ENCODE data around the gene C17orf107. TPM values are rescaled to one million over a fixed set of nuclear protein-coding genes. Genes with fewer than 3 reads are reported as not detected.
A peak's percentile ranks its signal among the peaks of the same experiment; 100 is the strongest.

C17orf107 gene
- total and polyA plus RNA-seq, 7 donors, result 0.01 to 0.30 (median 0.10) TPM; not detected in 2

DNA sequence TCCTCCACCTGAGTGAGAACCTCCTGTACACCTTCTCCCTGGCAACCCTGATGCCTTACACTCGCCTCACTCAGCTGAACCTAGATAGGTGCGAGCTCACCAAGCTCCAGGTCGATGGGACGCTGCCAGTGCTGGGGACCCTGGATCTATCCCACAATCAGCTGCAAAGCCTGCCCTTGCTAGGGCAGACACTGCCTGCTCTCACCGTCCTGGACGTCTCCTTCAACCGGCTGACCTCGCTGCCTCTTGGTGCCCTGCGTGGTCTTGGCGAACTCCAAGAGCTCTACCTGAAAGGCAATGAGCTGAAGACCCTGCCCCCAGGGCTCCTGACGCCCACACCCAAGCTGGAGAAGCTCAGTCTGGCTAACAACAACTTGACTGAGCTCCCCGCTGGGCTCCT lies 33.4 kb downstream of the C17orf107 start:
- Histone ChIP-seq H3K27me3 (ENCODE audit: insufficient read depth in 3 of 3, low read length in 2 of 3) (no peaks in the 10 kb centered on the region), H3K4me3 (no peak overlapping the region), H3K9me3 (no peaks in the 10 kb centered on the region), H3K27ac (no peak overlapping the region), H3K4me1 (peaks cover 24% of the 10 kb centered on the region), H3K36me3 (ENCODE audit: insufficient read depth in 1 of 2, low read depth in 1 of 2) (peaks cover 0 to 41% of the 10 kb centered on the region in 2 donors)
- DNase-seq (peak in 1 of 2 donors; percentile 42), ATAC-seq (no peak)
- intact Hi-C loops (cut with DNase I), result no loop called here
- TF ChIP-seq, protein P1, sequence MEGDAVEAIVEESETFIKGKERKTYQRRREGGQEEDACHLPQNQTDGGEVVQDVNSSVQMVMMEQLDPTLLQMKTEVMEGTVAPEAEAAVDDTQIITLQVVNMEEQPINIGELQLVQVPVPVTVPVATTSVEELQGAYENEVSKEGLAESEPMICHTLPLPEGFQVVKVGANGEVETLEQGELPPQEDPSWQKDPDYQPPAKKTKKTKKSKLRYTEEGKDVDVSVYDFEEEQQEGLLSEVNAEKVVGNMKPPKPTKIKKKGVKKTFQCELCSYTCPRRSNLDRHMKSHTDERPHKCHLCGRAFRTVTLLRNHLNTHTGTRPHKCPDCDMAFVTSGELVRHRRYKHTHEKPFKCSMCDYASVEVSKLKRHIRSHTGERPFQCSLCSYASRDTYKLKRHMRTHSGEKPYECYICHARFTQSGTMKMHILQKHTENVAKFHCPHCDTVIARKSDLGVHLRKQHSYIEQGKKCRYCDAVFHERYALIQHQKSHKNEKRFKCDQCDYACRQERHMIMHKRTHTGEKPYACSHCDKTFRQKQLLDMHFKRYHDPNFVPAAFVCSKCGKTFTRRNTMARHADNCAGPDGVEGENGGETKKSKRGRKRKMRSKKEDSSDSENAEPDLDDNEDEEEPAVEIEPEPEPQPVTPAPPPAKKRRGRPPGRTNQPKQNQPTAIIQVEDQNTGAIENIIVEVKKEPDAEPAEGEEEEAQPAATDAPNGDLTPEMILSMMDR (IDR thresholded peaks at IDR 0.05), result no peak
- WGBS, 3 donors, result 92 to 93% (median 93%) methylated on average over 12 of the region's 12 CpGs

DNA sequence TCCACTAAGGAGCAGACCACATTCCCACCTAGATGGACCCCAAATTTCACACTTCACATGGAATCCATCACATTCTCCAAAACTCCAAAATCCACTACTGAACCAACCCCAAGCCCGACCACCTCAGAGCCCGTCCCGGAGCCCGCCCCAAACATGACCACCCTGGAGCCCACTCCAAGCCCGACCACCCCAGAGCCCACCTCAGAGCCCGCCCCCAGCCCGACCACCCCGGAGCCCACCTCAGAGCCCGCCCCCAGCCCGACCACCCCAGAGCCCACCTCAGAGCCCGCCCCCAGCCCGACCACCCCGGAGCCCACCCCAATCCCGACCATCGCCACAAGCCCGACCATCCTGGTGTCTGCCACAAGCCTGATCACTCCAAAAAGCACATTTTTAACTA lies 34.3 kb downstream of the C17orf107 start:
- WGBS, 3 donors, result 74 to 87% (median 78%) methylated on average over 13 to 16 of the region's 16 CpGs
- DNase-seq, result peak in 1 of 2 donors; percentile 13
- Histone ChIP-seq H3K36me3 (ENCODE audit: insufficient read depth in 1 of 2, low read depth in 1 of 2) (peaks cover 0 to 47% of the 10 kb centered on the region in 2 donors), H3K4me1 (peaks cover 33% of the 10 kb centered on the region), H3K27me3 (ENCODE audit: insufficient read depth in 3 of 3, low read length in 2 of 3) (no peaks in the 10 kb centered on the region), H3K27ac (peak overlapping the region; percentile 36), H3K4me3 (no peak overlapping the region), H3K9me3 (no peaks in the 10 kb centered on the region)
- intact Hi-C loops (cut with DNase I), result loop anchor here in 1 of 2 donors (2.0 kb wide), 1 partner anchor 25 kb away; no protein-coding TSS in a partner anchor
- TF ChIP-seq, protein P1 (IDR thresholded peaks at IDR 0.05), result no peak
- ATAC-seq, result no peak

DNA sequence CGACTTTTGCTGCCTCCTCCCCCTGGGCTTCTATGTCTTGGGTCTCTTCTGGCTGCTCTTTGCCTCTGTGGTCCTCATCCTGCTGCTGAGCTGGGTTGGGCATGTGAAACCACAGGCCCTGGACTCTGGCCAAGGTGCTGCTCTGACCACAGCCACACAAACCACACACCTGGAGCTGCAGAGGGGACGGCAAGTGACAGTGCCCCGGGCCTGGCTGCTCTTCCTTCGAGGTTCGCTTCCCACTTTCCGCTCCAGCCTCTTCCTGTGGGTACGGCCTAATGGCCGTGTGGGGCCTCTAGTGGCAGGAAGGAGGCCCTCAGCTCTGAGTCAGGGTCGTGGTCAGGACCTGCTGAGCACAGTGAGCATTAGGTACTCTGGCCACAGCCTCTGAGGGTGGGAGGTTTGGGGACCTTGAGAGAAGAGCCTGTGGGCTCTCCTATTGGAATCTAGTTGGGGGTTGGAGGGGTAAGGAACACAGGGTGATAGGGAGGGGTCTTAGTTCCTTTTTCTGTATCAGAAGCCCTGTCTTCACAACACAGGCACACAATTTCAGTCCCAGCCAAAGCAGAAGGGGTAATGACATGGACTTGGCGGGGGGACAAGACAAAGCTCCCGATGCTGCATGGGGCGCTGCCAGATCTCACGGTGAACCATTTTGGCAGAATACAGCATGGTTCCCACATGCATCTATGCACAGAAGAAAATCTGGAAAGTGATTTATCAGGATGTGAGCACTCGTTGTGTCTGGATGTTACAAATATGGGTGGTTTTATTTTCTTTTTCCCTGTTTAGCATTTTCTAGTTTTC lies 35.0 kb downstream of the C17orf107 start:
- intact Hi-C loops (cut with DNase I), result loop anchor here in 1 of 2 donors (2.0 kb wide), 1 partner anchor 26 kb away; no protein-coding TSS in a partner anchor
- Histone ChIP-seq H3K27ac (peak overlapping the region; percentile 36), H3K36me3 (ENCODE audit: insufficient read depth in 1 of 2, low read depth in 1 of 2) (peaks cover 0 to 44% of the 10 kb centered on the region in 2 donors), H3K27me3 (ENCODE audit: insufficient read depth in 3 of 3, low read length in 2 of 3) (no peaks in the 10 kb centered on the region), H3K4me1 (peaks cover 38% of the 10 kb centered on the region), H3K9me3 (no peaks in the 10 kb centered on the region), H3K4me3 (no peak overlapping the region)
- ATAC-seq, result peak; percentile 39 to 62 (median 48)
- DNase-seq, result peak in 1 of 2 donors; percentile 69
- TF ChIP-seq, protein P1 (IDR thresholded peaks at IDR 0.05), result peak; percentile 5
- WGBS, 3 donors, result 19 to 20% (median 20%) methylated on average over 14 of the region's 14 CpGs

DNA sequence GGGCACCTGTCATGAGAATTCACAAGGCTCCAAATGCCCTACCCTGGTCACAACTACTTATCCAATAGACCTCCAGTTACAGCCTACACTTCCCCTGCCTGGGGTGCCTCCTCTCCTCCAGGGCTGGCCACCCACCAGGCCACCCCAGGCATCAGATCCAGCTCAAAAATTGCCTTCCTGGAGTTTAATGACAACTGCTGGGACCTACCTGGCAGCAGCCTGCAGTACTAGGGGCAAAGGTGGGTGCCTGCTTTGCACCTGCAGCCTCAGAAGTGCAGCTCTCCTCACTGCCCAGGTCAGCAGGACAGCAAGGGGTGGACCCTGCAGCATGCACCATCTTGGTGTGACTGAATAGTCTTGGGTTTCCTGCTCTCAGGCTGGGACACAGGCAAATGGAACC lies 36.3 kb downstream of the C17orf107 start:
- intact Hi-C loops (cut with DNase I), result loop anchor here (2.0 to 5.0 kb wide), 3 partner anchors 27 to 142 kb away; partner anchors contain the start of gene ZFP3 (in 1 of the 2)
- H3K27ac ChIP-seq, result no peak overlapping the region
- no peaks in the 10 kb centered on the region for H3K27me3 ChIP-seq (ENCODE audit: insufficient read depth in 3 of 3, low read length in 2 of 3)
- peak in 1 of 2 donors; percentile 15 for DNase-seq
- peaks cover 38% of the 10 kb centered on the region for H3K4me1 ChIP-seq
- TF ChIP-seq, protein P1 (IDR thresholded peaks at IDR 0.05), result no peak
- no peak overlapping the region for H3K4me3 ChIP-seq
- no peak for ATAC-seq
- H3K36me3 ChIP-seq (ENCODE audit: insufficient read depth in 1 of 2, low read depth in 1 of 2), result peaks cover 0 to 38% of the 10 kb centered on the region in 2 donors
- H3K9me3 ChIP-seq, result no peaks in the 10 kb centered on the region
